IMR-90 (cell line): ENCODE results near the gene RAP1GAP2. TPM values are rescaled to one million over a fixed set of nuclear protein-coding genes. Genes with fewer than 3 reads are reported as not detected.

Source experiments
- ATAC-seq: fragments of 200-7000 bp; cut with Tn5 transposase; 2 replicates; pipeline ENCODE4 v1.9.1; 2020; ENCODE audit warnings: low read depth, mild to moderate bottlenecking, moderate library complexity
- BruUV-seq: library from RNA; stranded (reverse); fragments of 400-500 nt; replicated peaks from 2 replicates; lab custom pipeline; 2021; lab: Mats Ljungman, UMichigan
- CTCF ChIA-PET: fragments of 300-600 bp; formaldehyde crosslinking; extraction: SDS; loops from one replicate; lab custom pipeline; 2021; ENCODE audit warnings: antibody characterized with exemption; lab: Yijun Ruan, JAX
- POLR2A ChIA-PET: fragments of 300-600 bp; sonication (Branson Sonifier 250); formaldehyde crosslinking; loops from one replicate; lab custom pipeline; 2022; ENCODE audit warnings: antibody characterized with exemption; ENCODE audit not compliant: unreplicated experiment; lab: Charles Lee
- DNase-seq: peaks from one replicate; pipeline ENCODE4 v3.0.0; 2013
- H2AFZ ChIP-seq: replicated peaks from 2 replicates; pipeline ENCODE3; 2013; ENCODE audit warnings: low read length, mild to moderate bottlenecking; ENCODE audit not compliant: poor library complexity
- H2AK5ac ChIP-seq: 2 replicates; pipeline ENCODE4 v1.6.1; 2013; ENCODE audit warnings: low read depth, low read length, inconsistent platforms
- H2AK9ac ChIP-seq: replicated peaks from 2 replicates; pipeline ENCODE3; 2013; ENCODE audit warnings: mild to moderate bottlenecking, low read depth, low read length, moderate library complexity; ENCODE audit not compliant: poor library complexity
- H2BK120ac ChIP-seq: 2 replicates; pipeline ENCODE4 v1.6.1; 2013; ENCODE audit warnings: low read depth, low read length, inconsistent platforms
- H2BK15ac ChIP-seq: 3 replicates; pipeline ENCODE4 v1.6.1; 2013; ENCODE audit warnings: low read depth, low read length, inconsistent platforms
- H2BK20ac ChIP-seq: 2 replicates; pipeline ENCODE4 v1.6.1; 2013; ENCODE audit warnings: low read depth, mild to moderate bottlenecking, inconsistent platforms, low read length, moderate library complexity
- H2BK5ac ChIP-seq: 2 replicates; pipeline ENCODE4 v1.6.1; 2013; ENCODE audit warnings: mild to moderate bottlenecking, low read depth, low read length, inconsistent platforms; ENCODE audit not compliant: poor library complexity, severe bottlenecking
- H3K14ac ChIP-seq: replicated peaks from 2 replicates; pipeline ENCODE4 v1.6.1; 2013; ENCODE audit warnings: low read depth, low read length, inconsistent platforms
- H3K18ac ChIP-seq: 2 replicates; pipeline ENCODE4 v1.6.1; 2013; ENCODE audit warnings: low read depth, low read length, control low read depth
- H3K23ac ChIP-seq: 2 replicates; pipeline ENCODE4 v1.6.1; 2013; ENCODE audit warnings: low read depth, low read length, inconsistent platforms
- H3K27ac ChIP-seq: 2 replicates; pipeline ENCODE4 v1.5.1; 2013; ENCODE audit warnings: mild to moderate bottlenecking, control low read depth, low read length; ENCODE audit not compliant: insufficient read depth
- H3K27me3 ChIP-seq: 2 replicates; pipeline ENCODE4 v1.6.1; 2013; ENCODE audit warnings: low read length; ENCODE audit not compliant: control insufficient read depth, insufficient read depth
- H3K36me3 ChIP-seq: 2 replicates; pipeline ENCODE4 v1.6.1; 2013; ENCODE audit warnings: low read length, mixed read lengths; ENCODE audit not compliant: control insufficient read depth, insufficient read depth
- H3K4ac ChIP-seq: 2 replicates; pipeline ENCODE4 v1.6.1; 2013; ENCODE audit warnings: low read depth, low read length, inconsistent platforms
- H3K4me1 ChIP-seq: 2 replicates; pipeline ENCODE4 v1.6.1; 2013; ENCODE audit warnings: low read length, mixed read lengths; ENCODE audit not compliant: control insufficient read depth, insufficient read depth
- H3K4me2 ChIP-seq: 2 replicates; pipeline ENCODE4 v1.6.1; 2013; ENCODE audit warnings: low read depth, mild to moderate bottlenecking, control low read depth, low read length, moderate library complexity
- H3K4me3 ChIP-seq: 2 replicates; pipeline ENCODE4 v1.5.1; 2013; ENCODE audit warnings: low read depth, mild to moderate bottlenecking, control low read depth, low read length, moderate library complexity; ENCODE audit not compliant: insufficient read depth
- H3K56ac ChIP-seq: 2 replicates; pipeline ENCODE4 v1.6.1; 2013; ENCODE audit warnings: low read length, inconsistent platforms; ENCODE audit not compliant: insufficient read depth; ENCODE audit errors: extremely low read depth
- H3K79me1 ChIP-seq, 2 experiments: 2 replicates each; pipeline ENCODE4 v1.6.1; 2013; ENCODE audit warnings: low read length in 2 of 2, inconsistent platforms in 1 of 2, low read depth in 1 of 2
- H3K9ac ChIP-seq: 2 replicates; pipeline ENCODE4 v1.6.1; 2013; ENCODE audit warnings: low read depth, low read length, control low read depth
- H3K9me1 ChIP-seq: 2 replicates; pipeline ENCODE4 v1.6.1; 2013; ENCODE audit warnings: low read length, inconsistent platforms; ENCODE audit not compliant: insufficient read depth
- H3K9me3 ChIP-seq: 2 replicates; pipeline ENCODE4 v1.6.1; 2013; ENCODE audit warnings: low read length; ENCODE audit not compliant: control insufficient read depth, insufficient read depth
- H4K20me1 ChIP-seq: 2 replicates; pipeline ENCODE4 v1.6.1; 2013; ENCODE audit warnings: low read length, inconsistent platforms; ENCODE audit not compliant: insufficient read depth
- H4K5ac ChIP-seq: 2 replicates; pipeline ENCODE4 v1.6.1; 2013; ENCODE audit warnings: mild to moderate bottlenecking, low read depth, low read length, control low read depth
- H4K8ac ChIP-seq, 2 experiments: 2 replicates each; pipeline ENCODE4 v1.6.1; 2013; ENCODE audit warnings: low read depth in 2 of 2, low read length in 2 of 2, control low read depth in 1 of 2, inconsistent platforms in 1 of 2
- H4K91ac ChIP-seq: 2 replicates; pipeline ENCODE4 v1.6.1; 2013; ENCODE audit warnings: low read depth, low read length, inconsistent platforms; ENCODE audit not compliant: insufficient read depth
- BHLHE40 ChIP-seq: fragments of 150-350 bp; IDR thresholded peaks from 2 replicates; pipeline ENCODE4 v1.6.1; 2016; ENCODE audit warnings: mild to moderate bottlenecking, low read depth, low read length
- CEBPB ChIP-seq: IDR thresholded peaks from 2 replicates; pipeline ENCODE4 v1.6.1; 2012; ENCODE audit warnings: low read depth, low read length, improper control_type of control experiment
- CHD1 ChIP-seq: IDR thresholded peaks from 2 replicates; pipeline ENCODE4 v1.6.1; 2012; ENCODE audit warnings: low read depth, low read length, improper control_type of control experiment
- ELK1 ChIP-seq: fragments of 150-350 bp; IDR thresholded peaks from 2 replicates; pipeline ENCODE4 v1.6.1; 2016; ENCODE audit warnings: low read depth, mild to moderate bottlenecking, low read length, moderate library complexity, borderline replicate concordance
- FOS ChIP-seq: fragments of 150-350 bp; IDR thresholded peaks from 2 replicates; pipeline ENCODE4 v1.6.1; 2016; ENCODE audit warnings: low read depth, low read length
- MAFK ChIP-seq: IDR thresholded peaks from 2 replicates; pipeline ENCODE4 v1.6.1; 2012; ENCODE audit warnings: low read depth, low read length, improper control_type of control experiment
- MAZ ChIP-seq: IDR thresholded peaks from 2 replicates; pipeline ENCODE4 v1.6.1; 2012; ENCODE audit warnings: low read depth, mild to moderate bottlenecking, low read length, improper control_type of control experiment, moderate library complexity, borderline replicate concordance
- MXI1 ChIP-seq: IDR thresholded peaks from 2 replicates; pipeline ENCODE4 v1.6.1; 2012; ENCODE audit warnings: low read depth, mild to moderate bottlenecking, low read length, moderate library complexity, borderline replicate concordance
- NFE2L2 ChIP-seq: fragments of 150-350 bp; IDR thresholded peaks from 2 replicates; pipeline ENCODE4 v1.6.1; 2016; ENCODE audit warnings: low read depth, mild to moderate bottlenecking, low read length
- POLR2A ChIP-seq: IDR thresholded peaks from 2 replicates; pipeline ENCODE4 v1.6.1; 2012; ENCODE audit warnings: mild to moderate bottlenecking, low read depth, low read length
- RAD21 ChIP-seq: IDR thresholded peaks from 2 replicates; pipeline ENCODE4 v1.6.1; 2012; ENCODE audit warnings: low read length, improper control_type of control experiment
- RCOR1 ChIP-seq: IDR thresholded peaks from 2 replicates; pipeline ENCODE4 v1.6.1; 2012; ENCODE audit warnings: mild to moderate bottlenecking, low read length, improper control_type of control experiment; ENCODE audit not compliant: insufficient replicate concordance
- RFX5 ChIP-seq: IDR thresholded peaks from 2 replicates; pipeline ENCODE4 v1.8.0; 2012; ENCODE audit warnings: low read depth, mild to moderate bottlenecking, low read length, moderate library complexity
- SMC3 ChIP-seq: fragments of 150-350 bp; IDR thresholded peaks from 2 replicates; pipeline ENCODE4 v1.6.1; 2016; ENCODE audit warnings: low read depth, mild to moderate bottlenecking, antibody characterized with exemption, low read length, moderate library complexity
- USF2 ChIP-seq: fragments of 150-350 bp; IDR thresholded peaks from 2 replicates; pipeline ENCODE4 v1.6.1; 2017; ENCODE audit warnings: mild to moderate bottlenecking, antibody characterized with exemption, low read length, low read depth
- WGBS, 2 experiments: methylation state at CpG; one replicate each; pipeline versions ENCODE4 v1.1.5 to v1.1.7; 2013; ENCODE audit warnings: missing lambda C conversion rate in 2 of 2; ENCODE audit not compliant: insufficient read length in 1 of 2; ENCODE audit errors: extremely low coverage in 2 of 2; 5-methylcytosine and 5-hydroxymethylcytosine counted together
- dilution Hi-C: fragments of 300-500 bp; cut with HindIII; formaldehyde crosslinking; loops from one replicate; pipeline ENCODE4 v1.14.3; 2018; ENCODE audit warnings: low sequenced_read_pairs; ENCODE audit not compliant: unreplicated experiment
- in situ Hi-C: fragments of 300-500 bp; cut with MboI; formaldehyde crosslinking; loops from 3 replicates; pipeline ENCODE4 v1.14.3; 2019; ENCODE audit warnings: low sequenced_read_pairs, inconsistent platforms, mixed read lengths
- intact Hi-C: fragments of 100-400 bp; cut with micrococcal nuclease; formaldehyde crosslinking; loops from 2 replicates; pipeline ENCODE4 v1.10.0; 2022
- polyA plus RNA-seq, 3 experiments: library from polyadenylated mRNA; depleted of rRNA; stranded (reverse); fragments of >200 nt; gene quantifications; 2 replicates each; pipeline ENCODE4 v1.2.3, GENCODE V29; 2012; ENCODE audit warnings: low replicate concordance in 1 of 3
- total RNA-seq: library from RNA; depleted of rRNA; stranded (reverse); fragments of >200 nt; gene quantifications from 2 replicates; pipeline ENCODE4 v1.2.3, GENCODE V29; 2012

The RAP1GAP2 gene
- total and polyA plus RNA-seq, 2 of the 4 experiments (the other 2 are of a cell fraction): 5.7 to 7.5 TPM

- H2BK5ac ChIP-seq: no peak overlapping the region
- WGBS, 2 experiments: 20% methylated on average over 2 of the region's 16 CpGs; no CpG with 5 or more reads in 1 of the 2 experiments
- in situ Hi-C loops: no loop called here
- no peaks in the 10 kb centered on the region for H3K9me1 ChIP-seq
- DNase-seq (peak; percentile 24), ATAC-seq (no peak; the same call in 1 of the 2 replicates)
- no peak overlapping the region for H3K56ac ChIP-seq
- H4K20me1 ChIP-seq: no peaks in the 10 kb centered on the region
- H3K9me3 ChIP-seq: peaks cover 2% of the 10 kb centered on the region; the same call in 1 of the 2 replicates
- H3K27me3 ChIP-seq: no peaks in the 10 kb centered on the region
- no peak overlapping the region for H2AK9ac ChIP-seq
- peak overlapping the region; percentile 26 for H2AFZ ChIP-seq
- no peak overlapping the region for H2BK15ac ChIP-seq
- H3K9ac ChIP-seq: no peak overlapping the region
- H4K8ac ChIP-seq: no peak overlapping the region
- no peak overlapping the region for H2BK20ac ChIP-seq
- no peak overlapping the region for H3K27ac ChIP-seq
- intact Hi-C loops: no loop called here
- no peak overlapping the region for H3K14ac ChIP-seq
- H2AK5ac ChIP-seq: no peak overlapping the region
- peaks cover 2% of the 10 kb centered on the region; the same call in 1 of the 2 replicates for H3K4me1 ChIP-seq
- no peak overlapping the region for H3K23ac ChIP-seq
- no peak overlapping the region for H3K4me2 ChIP-seq
- H3K36me3 ChIP-seq: no peaks in the 10 kb centered on the region
- no peak overlapping the region for H4K5ac ChIP-seq
- ChIA-PET CTCF (no interaction called here), POLR2A (no interaction called here)
- H3K79me1 ChIP-seq: peaks cover 0 to 3% of the 10 kb centered on the region in 2 experiments; a peak in 3 of 4 replicates
- dilution Hi-C loops: no loop called here
- no peak overlapping the region for H4K91ac ChIP-seq
- no peak overlapping the region for H3K18ac ChIP-seq
- BruUV-seq: no TSS peak
- H3K4ac ChIP-seq: no peak overlapping the region
- H3K4me3 ChIP-seq: no peak overlapping the region
- TF ChIP-seq CEBPB (no peak), SMC3 (no peak), CHD1 (no peak), MXI1 (no peak), MAZ (no peak), FOS (no peak), RFX5 (no peak), POLR2A (no peak), RCOR1 (no peak), ELK1 (no peak), BHLHE40 (no peak), MAFK (no peak), RAD21 (no peak), USF2 (no peak), NFE2L2 (no peak)
- H2BK120ac ChIP-seq: no peak overlapping the region
These were observed 107.9 kb downstream of the RAP1GAP2 start for GRCh38 chr17:2904135-2904534.
